CD14-positive monocyte (primary cell): ENCODE measurements around the gene PTCD3. TPM values are rescaled to one million over a fixed set of nuclear protein-coding genes. Genes with fewer than 3 reads are reported as not detected.

Source experiments
- DNase-seq, 3 donors: peaks; one replicate each; pipeline ENCODE4 v3.0.0-alpha.2; 2011 to 2022
- H2AFZ ChIP-seq: 2 replicates; pipeline ENCODE4 v1.6.0; 2012; ENCODE audit warnings: mild to moderate bottlenecking, low read depth, low read length, inconsistent platforms; ENCODE audit not compliant: insufficient read depth, poor library complexity, severe bottlenecking
- H3K27ac ChIP-seq, 2 donors: 1 replicate in 1 of 2; 2 replicates in 1 of 2; pipeline ENCODE4 v1.5.1; 2012 to 2013; ENCODE audit warnings: low read length in 2 of 2, control low read depth in 1 of 2, inconsistent platforms in 1 of 2, low read depth in 1 of 2, mild to moderate bottlenecking in 1 of 2
- H3K27me3 ChIP-seq, 2 donors: one replicate each; pipeline versions ENCODE4 v1.6.0 to v1.6.1; 2011 to 2013; ENCODE audit warnings: low read length in 2 of 2; ENCODE audit not compliant: control insufficient read depth in 2 of 2, insufficient read depth in 2 of 2
- H3K36me3 ChIP-seq, 2 donors: replicated peaks in 1 of 2; 1 replicate in 1 of 2; 2 replicates in 1 of 2; pipeline versions ENCODE4 v1.5.1 to v1.6.1; 2012 to 2013; ENCODE audit warnings: low read length in 2 of 2, control low read depth in 1 of 2, inconsistent platforms in 1 of 2, mild to moderate bottlenecking in 1 of 2; ENCODE audit not compliant: insufficient read depth in 2 of 2, control insufficient read depth in 1 of 2
- H3K4me1 ChIP-seq, 2 donors: 1 replicate in 1 of 2; 2 replicates in 1 of 2; pipeline versions ENCODE4 v1.5.1 to v1.6.1; 2012 to 2013; ENCODE audit warnings: low read length in 2 of 2, control low read depth in 1 of 2, inconsistent platforms in 1 of 2, mild to moderate bottlenecking in 1 of 2, moderate library complexity in 1 of 2; ENCODE audit not compliant: insufficient read depth in 2 of 2, control insufficient read depth in 1 of 2
- H3K4me2 ChIP-seq: replicated peaks from 2 replicates; pipeline ENCODE3; 2012; ENCODE audit warnings: low read length, moderate library complexity, mild to moderate bottlenecking; ENCODE audit not compliant: poor library complexity, severe bottlenecking; ENCODE audit errors: extremely low read depth
- H3K4me3 ChIP-seq, 3 experiments: fragments of 200-600 bp in 1 of 3; sonication (generic) in 1 of 3; replicated peaks in 1 of 3; 1 replicate in 2 of 3; 2 replicates in 1 of 3; pipeline ENCODE4 v1.5.1; 2011 to 2013; ENCODE audit warnings: low read length in 3 of 3, mild to moderate bottlenecking in 3 of 3, control low read depth in 2 of 3, low read depth in 2 of 3, inconsistent platforms in 1 of 3, moderate library complexity in 1 of 3
- H3K79me2 ChIP-seq: 2 replicates; pipeline ENCODE4 v1.6.0; 2012; ENCODE audit warnings: mild to moderate bottlenecking, control low read depth, inconsistent platforms, low read length, moderate library complexity; ENCODE audit not compliant: insufficient read depth
- H3K9ac ChIP-seq: 2 replicates; pipeline ENCODE4 v1.6.0; 2017; ENCODE audit warnings: low read length, mild to moderate bottlenecking; ENCODE audit not compliant: insufficient read depth, poor library complexity, severe bottlenecking
- H3K9me3 ChIP-seq, 2 donors: replicated peaks in 1 of 2; 1 replicate in 1 of 2; 2 replicates in 1 of 2; pipeline versions ENCODE4 v1.5.1 to v1.6.1; 2012 to 2013; ENCODE audit warnings: low read length in 2 of 2, control low read depth in 1 of 2; ENCODE audit not compliant: control insufficient read depth in 1 of 2, insufficient read depth in 1 of 2
- H4K20me1 ChIP-seq: 2 replicates; pipeline ENCODE4 v1.6.0; 2012; ENCODE audit warnings: mild to moderate bottlenecking, low read length, control low read depth, moderate library complexity; ENCODE audit not compliant: insufficient read depth
- H3K27ac Mint-ChIP-seq, 7 donors: one replicate each; pipeline ENCODE4 v1.8.0; 2020; ENCODE audit warnings: mild to moderate bottlenecking in 7 of 7, mixed read lengths in 7 of 7, moderate library complexity in 6 of 7, inconsistent platforms in 2 of 7
- H3K27me3 Mint-ChIP-seq, 3 donors: one replicate each; pipeline ENCODE4 v1.8.0; 2021 to 2022; ENCODE audit warnings: low read depth in 3 of 3, mild to moderate bottlenecking in 3 of 3, mixed read lengths in 3 of 3, moderate library complexity in 3 of 3, inconsistent platforms in 1 of 3
- H3K36me3 Mint-ChIP-seq, 2 donors: one replicate each; pipeline ENCODE4 v1.8.0; 2020; ENCODE audit warnings: mixed read lengths in 2 of 2, inconsistent platforms in 1 of 2, mild to moderate bottlenecking in 1 of 2
- H3K4me1 Mint-ChIP-seq: one replicate; pipeline ENCODE4 v1.8.0; 2020; ENCODE audit warnings: mild to moderate bottlenecking, mixed read lengths
- H3K4me3 Mint-ChIP-seq, 2 donors: one replicate each; pipeline ENCODE4 v1.8.0; 2020; ENCODE audit warnings: mild to moderate bottlenecking in 2 of 2, mixed read lengths in 2 of 2, moderate library complexity in 1 of 2
- H3K9me3 Mint-ChIP-seq, 7 donors: one replicate each; pipeline ENCODE4 v1.8.0; 2020 to 2022; ENCODE audit warnings: mixed read lengths in 7 of 7, mild to moderate bottlenecking in 6 of 7, moderate library complexity in 6 of 7, inconsistent platforms in 2 of 7
- WGBS: methylation state at CpG from one replicate; pipeline ENCODE4 v1.1.5; 2013; ENCODE audit warnings: missing lambda C conversion rate; ENCODE audit not compliant: insufficient coverage; 5-methylcytosine and 5-hydroxymethylcytosine counted together
- intact Hi-C, 2 donors: fragments of 100-400 bp; cut with micrococcal nuclease; formaldehyde crosslinking; loops; one replicate each; pipeline versions ENCODE4 v1.15.0 to v1.15.1; 2023
- polyA plus RNA-seq, 3 donors: library from polyadenylated mRNA; depleted of rRNA in 1 of 3; unstranded in 2 of 3; stranded (reverse) in 1 of 3; fragments of 300-500 nt in 2 of 3; fragments of >200 nt in 1 of 3; fragmentation: Illumina TruSeq in 2 of 3; gene quantifications; 1 replicate in 2 of 3; 2 replicates in 1 of 3; pipeline ENCODE4 v1.2.3, GENCODE V29; 2012 to 2021
- TF ChIP-seq, protein P1 (sequence below): fragments of 200-600 bp; IDR thresholded peaks from one replicate; pipeline ENCODE4 v1.8.0; 2022; ENCODE audit warnings: antibody characterized with exemption, mild to moderate bottlenecking

PTCD3 gene
- polyA plus RNA-seq, 3 donors = 14.0 to 60.5 (median 17.8) TPM

DNA sequence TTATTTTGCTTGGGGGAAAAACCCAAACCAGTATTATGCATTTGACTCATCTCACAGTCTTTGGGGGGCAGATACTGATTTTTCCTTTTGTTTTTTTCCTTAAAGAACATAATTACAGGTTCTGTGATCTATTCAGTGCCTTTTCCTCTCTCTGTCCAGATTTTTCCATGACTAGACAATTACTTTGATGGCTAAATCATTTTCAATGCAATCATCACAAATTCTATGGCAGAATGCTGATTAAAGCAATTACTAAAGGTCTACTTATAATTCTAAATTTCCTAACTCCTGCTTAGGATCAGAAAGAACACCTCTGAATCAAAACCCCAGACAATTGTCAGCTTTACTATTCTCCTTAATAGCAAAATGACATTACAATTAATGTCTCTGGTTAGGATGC is 39.1 kb upstream of the PTCD3 start:
- H3K4me1 ChIP-seq = peaks cover 0 to under 1% of the 10 kb centered on the region in 2 donors
- Mint-ChIP-seq H3K9me3 (peaks cover 0 to 11% (median 4%) of the 10 kb centered on the region in 7 donors), H3K27ac (no peak overlapping the region), H3K4me3 (no peak overlapping the region), H3K27me3 (peaks cover 0 to 4% (median 2%) of the 10 kb centered on the region in 3 donors), H3K4me1 (peaks cover 4% of the 10 kb centered on the region), H3K36me3 (peaks cover 82 to 83% of the 10 kb centered on the region in 2 donors)
- intact Hi-C loops = no loop called here
- no peaks in the 10 kb centered on the region for H3K79me2 ChIP-seq
- H3K4me2 ChIP-seq = no peak overlapping the region
- TF ChIP-seq, protein P1, sequence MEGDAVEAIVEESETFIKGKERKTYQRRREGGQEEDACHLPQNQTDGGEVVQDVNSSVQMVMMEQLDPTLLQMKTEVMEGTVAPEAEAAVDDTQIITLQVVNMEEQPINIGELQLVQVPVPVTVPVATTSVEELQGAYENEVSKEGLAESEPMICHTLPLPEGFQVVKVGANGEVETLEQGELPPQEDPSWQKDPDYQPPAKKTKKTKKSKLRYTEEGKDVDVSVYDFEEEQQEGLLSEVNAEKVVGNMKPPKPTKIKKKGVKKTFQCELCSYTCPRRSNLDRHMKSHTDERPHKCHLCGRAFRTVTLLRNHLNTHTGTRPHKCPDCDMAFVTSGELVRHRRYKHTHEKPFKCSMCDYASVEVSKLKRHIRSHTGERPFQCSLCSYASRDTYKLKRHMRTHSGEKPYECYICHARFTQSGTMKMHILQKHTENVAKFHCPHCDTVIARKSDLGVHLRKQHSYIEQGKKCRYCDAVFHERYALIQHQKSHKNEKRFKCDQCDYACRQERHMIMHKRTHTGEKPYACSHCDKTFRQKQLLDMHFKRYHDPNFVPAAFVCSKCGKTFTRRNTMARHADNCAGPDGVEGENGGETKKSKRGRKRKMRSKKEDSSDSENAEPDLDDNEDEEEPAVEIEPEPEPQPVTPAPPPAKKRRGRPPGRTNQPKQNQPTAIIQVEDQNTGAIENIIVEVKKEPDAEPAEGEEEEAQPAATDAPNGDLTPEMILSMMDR = no peak
- H4K20me1 ChIP-seq = no peaks in the 10 kb centered on the region
- H3K9ac ChIP-seq = no peak overlapping the region
- DNase-seq = no peak
- H3K9me3 ChIP-seq = no peaks in the 10 kb centered on the region
- H3K27me3 ChIP-seq = no peaks in the 10 kb centered on the region
- no peak overlapping the region for H3K4me3 ChIP-seq
- H3K36me3 ChIP-seq = peaks cover 67 to 91% of the 10 kb centered on the region in 2 donors
- no peak overlapping the region for H2AFZ ChIP-seq
- no peak overlapping the region for H3K27ac ChIP-seq

GRCh38 chr2:86068136-86068588 is 37.9 kb upstream of the PTCD3 start:
- H3K4me3 Mint-ChIP-seq = no peak overlapping the region
- Histone ChIP-seq H3K4me1 (peaks cover 9 to 11% of the 10 kb centered on the region in 2 donors), H3K27ac (no peak overlapping the region), H3K79me2 (no peaks in the 10 kb centered on the region), H3K9me3 (no peaks in the 10 kb centered on the region), H3K4me3 (no peak overlapping the region), H3K9ac (no peak overlapping the region), H3K27me3 (no peaks in the 10 kb centered on the region), H3K4me2 (no peak overlapping the region), H2AFZ (no peak overlapping the region), H4K20me1 (no peaks in the 10 kb centered on the region), H3K36me3 (peaks cover 65 to 82% of the 10 kb centered on the region in 2 donors)
- 35% methylated on average over 2 of the region's 7 CpGs for WGBS
- DNase-seq = no peak
- peaks cover 0 to 4% (median 2%) of the 10 kb centered on the region in 3 donors for H3K27me3 Mint-ChIP-seq
- H3K4me1 Mint-ChIP-seq = peaks cover 15% of the 10 kb centered on the region
- H3K9me3 Mint-ChIP-seq = peaks cover 0 to 11% (median 4%) of the 10 kb centered on the region in 7 donors
- peaks cover 72 to 76% of the 10 kb centered on the region in 2 donors for H3K36me3 Mint-ChIP-seq
- intact Hi-C loops = no loop called here
- TF ChIP-seq, protein P1 = no peak
- peak overlapping the region in 1 of 7 donors; percentile 40 for H3K27ac Mint-ChIP-seq
